Left hindlimb (tissue), 1 donor: ENCODE results near the gene CPSF3.

Experiments used
- DNase-seq: peaks from one replicate; pipeline ENCODE4 v3.0.0-alpha.2; 2018

CPSF3 gene

GRCh38 chr2:9422321-9423099 lies 944 bp upstream of the CPSF3 start:
- DNase-seq = no peak

- DNase-seq = no peak
These were observed 443 bp downstream of the CPSF3 start for GRCh38 chr2:9423922-9424272.

GRCh38 chr2:9424447-9425164 lies 1.2 kb downstream of the CPSF3 start:
- no peak for DNase-seq

GRCh38 chr2:9428965-9429577 lies 5.6 kb downstream of the CPSF3 start:
- DNase-seq = no peak

- DNase-seq = no peak
These were observed 7.2 kb downstream of the CPSF3 start for GRCh38 chr2:9430316-9431293.

GRCh38 chr2:9434489-9434888 lies 11.0 kb downstream of the CPSF3 start:
- no peak for DNase-seq

- DNase-seq = no peak
These were observed 16.1 kb downstream of the CPSF3 start for GRCh38 chr2:9439536-9439935.

- no peak for DNase-seq
These were observed 16.7 kb downstream of the CPSF3 start for GRCh38 chr2:9440058-9440727.

GRCh38 chr2:9441556-9441955 lies 18.1 kb downstream of the CPSF3 start:
- no peak for DNase-seq

- no peak for DNase-seq
These were observed 20.1 kb downstream of the CPSF3 start for GRCh38 chr2:9443526-9443925.

- no peak for DNase-seq
These were observed 21.6 kb downstream of the CPSF3 start for GRCh38 chr2:9445089-9445488.

GRCh38 chr2:9451231-9451630 lies 27.8 kb downstream of the CPSF3 start:
- no peak for DNase-seq

GRCh38 chr2:9460441-9461017 lies 37.1 kb downstream of the CPSF3 start:
- DNase-seq = no peak

GRCh38 chr2:9461079-9461478 lies 37.6 kb downstream of the CPSF3 start:
- no peak for DNase-seq

- DNase-seq = no peak
These were observed 38.9 kb downstream of the CPSF3 start for GRCh38 chr2:9462313-9462712.

- DNase-seq = no peak
These were observed 39.6 kb downstream of the CPSF3 start for GRCh38 chr2:9462886-9463697.

- DNase-seq = no peak
These were observed 40.2 kb downstream of the CPSF3 start for GRCh38 chr2:9463698-9464034.

GRCh38 chr2:9465170-9465569 lies 41.7 kb downstream of the CPSF3 start:
- no peak for DNase-seq

- DNase-seq = no peak
These were observed 42.8 kb downstream of the CPSF3 start for GRCh38 chr2:9466147-9466683.

GRCh38 chr2:9467687-9468086 lies 44.2 kb downstream of the CPSF3 start:
- DNase-seq = no peak

GRCh38 chr2:9471206-9471605 lies 47.8 kb downstream of the CPSF3 start:
- no peak for DNase-seq
